PC-9 (cell line): Measurements from ENCODE around the gene PDHX.

Source experiments
- EZH2 ChIP-seq: fragments of 200-600 bp; sonication (generic); IDR thresholded peaks from 2 replicates; pipeline ENCODE4 v1.8.0; 2017; ENCODE audit warnings: antibody characterized with exemption, low read depth
- TF ChIP-seq, protein P1 (sequence below): fragments of 200-600 bp; sonication (generic); conservative IDR thresholded peaks from 2 replicates; pipeline ENCODE4 v1.6.1; 2017; ENCODE audit warnings: mixed run types, antibody characterized with exemption, mild to moderate bottlenecking, moderate library complexity

DNA sequence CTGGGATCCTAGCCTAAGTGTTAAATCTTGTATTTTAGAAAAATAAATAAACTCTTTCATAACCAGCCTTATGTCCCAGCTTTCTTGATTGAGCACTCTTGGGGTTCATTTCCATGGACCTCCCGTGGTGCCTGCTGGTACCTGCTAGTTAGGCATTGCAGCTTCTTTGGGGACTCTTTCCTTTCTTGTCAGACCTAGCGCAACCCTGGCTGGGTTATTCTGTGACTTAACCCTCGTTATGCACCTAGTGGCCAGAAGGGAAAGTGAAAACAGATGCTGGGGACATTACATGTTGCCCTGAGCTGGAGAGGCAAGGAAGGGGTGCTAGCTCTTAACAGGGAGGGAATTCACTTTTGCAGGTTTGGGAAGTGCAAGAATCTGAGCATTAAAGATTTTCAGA, 47.0 kb upstream of the PDHX start:
- TF ChIP-seq, protein P1, sequence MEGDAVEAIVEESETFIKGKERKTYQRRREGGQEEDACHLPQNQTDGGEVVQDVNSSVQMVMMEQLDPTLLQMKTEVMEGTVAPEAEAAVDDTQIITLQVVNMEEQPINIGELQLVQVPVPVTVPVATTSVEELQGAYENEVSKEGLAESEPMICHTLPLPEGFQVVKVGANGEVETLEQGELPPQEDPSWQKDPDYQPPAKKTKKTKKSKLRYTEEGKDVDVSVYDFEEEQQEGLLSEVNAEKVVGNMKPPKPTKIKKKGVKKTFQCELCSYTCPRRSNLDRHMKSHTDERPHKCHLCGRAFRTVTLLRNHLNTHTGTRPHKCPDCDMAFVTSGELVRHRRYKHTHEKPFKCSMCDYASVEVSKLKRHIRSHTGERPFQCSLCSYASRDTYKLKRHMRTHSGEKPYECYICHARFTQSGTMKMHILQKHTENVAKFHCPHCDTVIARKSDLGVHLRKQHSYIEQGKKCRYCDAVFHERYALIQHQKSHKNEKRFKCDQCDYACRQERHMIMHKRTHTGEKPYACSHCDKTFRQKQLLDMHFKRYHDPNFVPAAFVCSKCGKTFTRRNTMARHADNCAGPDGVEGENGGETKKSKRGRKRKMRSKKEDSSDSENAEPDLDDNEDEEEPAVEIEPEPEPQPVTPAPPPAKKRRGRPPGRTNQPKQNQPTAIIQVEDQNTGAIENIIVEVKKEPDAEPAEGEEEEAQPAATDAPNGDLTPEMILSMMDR: no peak
- no peak for TF ChIP-seq EZH2
